IPS DF 19.7 (cell line): ENCODE measurements around the gene SUSD5.
"Not testable (repeated sequence)": the region's sequence is repeated elsewhere in the genome, so short reads cannot be mapped to it uniquely, and the experiment has no call there.

Experiments
- DNase-seq: peaks from one replicate; pipeline ENCODE4 v3.0.0-alpha.2; 2013; ENCODE audit warnings: low read depth, low spot score

The SUSD5 gene

GRCh38 chr3:33152363-33153360, 65.9 kb downstream of the SUSD5 start:
- DNase-seq, result no peak

GRCh38 chr3:33149342-33149741, 69.3 kb downstream of the SUSD5 start:
- DNase-seq, result no peak

GRCh38 chr3:33146791-33147445, 71.7 kb downstream of the SUSD5 start:
- DNase-seq, result no peak

- no peak for DNase-seq
Observed at GRCh38 chr3:33145901-33146580, 72.6 kb downstream of the SUSD5 start.

- no peak for DNase-seq
Observed at GRCh38 chr3:33145221-33145900, 73.2 kb downstream of the SUSD5 start.

- DNase-seq, result peak; percentile 28
Observed at GRCh38 chr3:33144433-33144832, 74.2 kb downstream of the SUSD5 start.

- DNase-seq, result no peak
Observed at GRCh38 chr3:33141006-33141405, 77.6 kb downstream of the SUSD5 start.

- no peak for DNase-seq
Observed at GRCh38 chr3:33139996-33140395, 78.6 kb downstream of the SUSD5 start.

- not testable (repeated sequence) for DNase-seq
Observed at GRCh38 chr3:33139006-33139623, 79.5 kb downstream of the SUSD5 start.

GRCh38 chr3:33137691-33138090, 80.9 kb downstream of the SUSD5 start:
- DNase-seq, result no peak

- no peak for DNase-seq
Observed at GRCh38 chr3:33134026-33134625, 84.5 kb downstream of the SUSD5 start.

GRCh38 chr3:33132019-33132360, 86.6 kb downstream of the SUSD5 start:
- no peak for DNase-seq

- DNase-seq, result peak; percentile 85
Observed at GRCh38 chr3:33131331-33132018, 87.1 kb downstream of the SUSD5 start.

- no peak for DNase-seq
Observed at GRCh38 chr3:33130144-33130543, 88.5 kb downstream of the SUSD5 start.

- no peak for DNase-seq
Observed at GRCh38 chr3:33128706-33129105, 89.9 kb downstream of the SUSD5 start.

- no peak for DNase-seq
Observed at GRCh38 chr3:33125840-33126239, 92.8 kb downstream of the SUSD5 start.

- DNase-seq, result no peak
Observed at GRCh38 chr3:33124638-33125037, 94.0 kb downstream of the SUSD5 start.

- DNase-seq, result no peak
Observed at GRCh38 chr3:33122991-33123390, 95.6 kb downstream of the SUSD5 start.

- DNase-seq, result no peak
Observed at GRCh38 chr3:33119891-33120290, 98.7 kb downstream of the SUSD5 start.

- no peak for DNase-seq
Observed at GRCh38 chr3:33117461-33117860, 101.1 kb downstream of the SUSD5 start.
